CD4-positive, alpha-beta T cell treated with Interleukin-17A for 4 hours (primary cell): Measurements from ENCODE around the gene ACOT7.
"Not testable (repeated sequence)": the region's sequence is repeated elsewhere in the genome, so short reads cannot be mapped to it uniquely, and the experiment has no call there.

Experiments
- DNase-seq: peaks from one replicate; pipeline ENCODE4 v3.0.0-alpha.2; 2020; ENCODE audit warnings: mixed read lengths

ACOT7 gene

GRCh38 chr1:6393400-6394187, at the start of gene ACOT7:
ACOT7 (minus strand) TSS chr1:6393767; CDS start chr1:6393399, 368 bp downstream.
- peak; percentile 98 for DNase-seq

DNA sequence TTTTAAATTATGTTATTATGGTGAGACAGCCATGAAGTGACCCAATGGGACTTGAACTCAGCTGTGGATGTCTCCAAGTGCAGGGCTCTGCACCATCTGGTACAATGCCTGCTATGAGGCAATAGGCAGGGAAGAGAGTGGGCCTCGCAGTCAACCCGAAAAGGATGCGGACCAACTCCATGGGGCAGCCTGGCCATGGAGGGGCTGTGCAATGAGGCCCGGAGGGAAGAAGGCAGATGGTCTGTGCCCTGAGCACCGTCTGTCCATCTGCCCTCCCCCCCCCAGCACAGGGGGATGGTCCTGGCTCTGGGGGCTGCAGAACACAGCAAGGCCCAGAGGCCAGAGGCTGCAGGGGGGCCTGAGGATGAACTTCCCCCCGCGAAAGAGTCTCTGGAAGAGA, 48.0 kb upstream of the ACOT7 start:
- no peak for DNase-seq

GRCh38 chr1:6440198-6441126, 46.9 kb upstream of the ACOT7 start:
- DNase-seq: peak; percentile 89

- peak; percentile 79 for DNase-seq
Observed at GRCh38 chr1:6438047-6438525, 44.5 kb upstream of the ACOT7 start.

- not testable (repeated sequence) for DNase-seq
Observed at GRCh38 chr1:6437012-6437700, 43.6 kb upstream of the ACOT7 start.

GRCh38 chr1:6436277-6436676, 42.7 kb upstream of the ACOT7 start:
- DNase-seq: not testable (repeated sequence)

DNA sequence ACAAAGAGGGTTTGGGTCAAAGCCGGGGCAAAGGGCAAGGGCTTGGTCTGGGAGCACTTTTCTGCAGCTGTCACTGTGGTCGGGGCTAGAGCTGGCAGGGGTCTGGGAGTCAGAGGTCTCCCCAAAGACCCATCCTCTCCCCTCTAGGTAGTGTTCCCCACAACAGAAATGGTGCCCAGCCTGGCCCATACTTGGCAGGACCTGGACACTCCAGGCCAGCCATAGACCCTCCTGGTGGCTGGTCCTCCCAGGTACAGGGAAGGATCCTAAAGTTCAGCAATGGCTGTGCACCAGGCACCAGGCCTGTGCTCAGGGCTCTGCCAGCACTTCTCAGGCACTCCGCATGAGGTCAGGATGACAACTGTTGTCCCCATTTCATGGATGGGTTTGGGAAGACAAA, 42.0 kb upstream of the ACOT7 start:
- no peak for DNase-seq

DNA sequence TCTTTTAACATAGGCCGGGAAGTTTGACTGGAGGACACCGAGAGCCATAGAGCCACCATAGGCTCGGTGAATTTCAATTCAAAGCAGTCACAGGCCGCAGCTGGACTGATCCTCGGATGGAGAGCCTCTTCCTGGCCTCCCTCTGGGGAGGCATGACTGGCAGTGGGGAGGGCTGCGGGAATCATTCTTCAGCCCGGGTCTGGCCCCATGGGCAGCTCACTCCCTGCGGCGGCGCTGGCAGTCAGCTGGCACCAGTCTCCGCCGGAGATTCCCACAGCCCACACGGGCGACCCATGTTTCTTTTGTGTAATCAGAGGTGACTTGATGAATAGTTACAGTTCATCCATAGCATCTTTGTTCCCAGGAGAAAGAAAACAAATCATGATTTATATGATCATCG, 41.6 kb upstream of the ACOT7 start:
- DNase-seq: no peak

GRCh38 chr1:6434186-6434585, 40.6 kb upstream of the ACOT7 start:
- DNase-seq: no peak

- DNase-seq: not testable (repeated sequence)
Observed at GRCh38 chr1:6431645-6432579, 38.3 kb upstream of the ACOT7 start.

- not testable (repeated sequence) for DNase-seq
Observed at GRCh38 chr1:6429660-6430411, 36.3 kb upstream of the ACOT7 start.

- DNase-seq: not testable (repeated sequence)
Observed at GRCh38 chr1:6428453-6428852, 34.9 kb upstream of the ACOT7 start.

GRCh38 chr1:6427441-6428390, 34.1 kb upstream of the ACOT7 start:
- no peak for DNase-seq

DNA sequence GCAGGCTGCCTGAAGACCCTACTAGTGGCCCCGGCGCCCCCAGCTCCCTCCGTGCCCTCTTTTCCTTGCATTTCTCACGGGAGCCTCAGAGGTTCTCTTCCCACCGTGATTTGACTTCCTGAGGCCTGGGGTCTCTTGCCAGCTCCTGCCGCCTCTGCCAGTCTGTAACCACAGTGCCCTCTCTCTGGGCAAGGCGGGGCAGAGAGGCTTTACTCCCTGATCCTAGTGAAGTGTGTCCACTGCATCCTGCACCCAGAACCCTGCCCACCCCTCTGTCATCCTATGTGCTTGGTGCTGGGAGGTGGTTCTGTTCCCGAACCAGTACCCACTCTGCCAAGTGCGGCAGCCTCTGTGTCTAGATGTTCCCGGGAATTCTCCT, 33.4 kb upstream of the ACOT7 start:
- no peak for DNase-seq

DNA sequence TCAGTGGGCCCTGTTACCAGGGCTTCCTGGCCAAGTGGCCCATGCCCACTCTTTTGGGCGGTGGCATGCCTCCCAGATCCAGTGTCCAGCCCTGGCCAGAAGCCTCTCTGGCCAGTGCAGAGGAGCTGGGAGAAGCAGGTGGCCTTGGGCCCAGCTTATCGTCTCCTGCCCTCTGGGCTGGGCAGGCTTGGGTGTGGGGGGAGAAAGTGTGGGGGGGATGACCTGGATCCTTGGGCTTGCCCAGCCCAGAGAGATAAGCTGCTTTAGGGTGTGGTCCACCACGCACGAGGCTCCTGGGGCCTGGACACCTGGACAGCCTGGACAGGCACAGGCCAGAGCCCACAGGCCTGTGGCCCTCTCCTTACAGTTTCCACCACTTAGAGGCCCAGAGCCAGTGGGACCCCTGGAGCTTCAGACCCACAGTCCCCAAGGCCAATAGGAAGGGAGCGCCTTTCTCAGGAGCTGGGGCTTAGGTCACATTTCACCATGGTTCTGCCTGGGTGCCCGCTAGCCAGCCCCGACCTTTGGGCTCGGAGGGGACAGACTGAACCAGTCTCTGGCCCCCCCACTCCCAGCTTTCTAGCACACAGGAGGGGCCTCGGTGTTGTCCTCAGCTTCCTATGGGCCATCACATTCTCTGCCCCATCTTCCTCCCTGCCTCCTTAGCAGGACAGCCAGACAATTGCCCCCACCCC, 32.9 kb upstream of the ACOT7 start:
- no peak for DNase-seq

GRCh38 chr1:6425658-6426057, 32.1 kb upstream of the ACOT7 start:
- no peak for DNase-seq

GRCh38 chr1:6424619-6425593, 31.3 kb upstream of the ACOT7 start, which contains the start of gene ESPN:
ESPN (plus strand) TSS chr1:6424776; CDS start chr1:6424956, 180 bp downstream.
- peak; percentile 28 for DNase-seq
